ENCODE measurements around the gene RPP25L. TPM values are rescaled to one million over a fixed set of nuclear protein-coding genes. Genes with fewer than 3 reads are reported as not detected.

RPP25L gene
- total RNA-seq, 1 experiment from 2014 or later, result 51.1 TPM

GRCh38 chr9:34565856-34566255 lies 46.0 kb downstream of the RPP25L start:
- RAD21 ChIA-PET (ENCODE audit: low non-redundant PET in 1 of 2, low total read pairs in 2 of 2, uncharacterized antibody in 2 of 2, unreplicated experiment in 2 of 2), result no interaction called here
- Histone ChIP-seq H3K4me3 (replicated peaks in 1 of 2; ENCODE audit: low read depth in 1 of 2, low read length in 2 of 2) (no peak overlapping the region), H3K9me3 (ENCODE audit: control insufficient read depth in 1 of 2, insufficient read depth in 1 of 2, low read depth in 1 of 2, low read length in 2 of 2) (no peaks in the 10 kb centered on the region), H3K4me1 (ENCODE audit: control insufficient read depth in 1 of 2, insufficient read depth in 2 of 2, low read length in 2 of 2) (no peaks in the 10 kb centered on the region), H3K9me2 (ENCODE audit: insufficient read depth) (no peaks in the 10 kb centered on the region), H3K9ac (ENCODE audit: low read length) (no peak overlapping the region), H3K36me3 (ENCODE audit: control insufficient read depth in 1 of 2, insufficient read depth in 2 of 2, low read length in 2 of 2) (no peaks in the 10 kb centered on the region), H2AFZ (ENCODE audit: low read depth, low read length, poor library complexity, severe bottlenecking) (no peak overlapping the region), H3K79me2 (ENCODE audit: insufficient read depth, low read length) (no peaks in the 10 kb centered on the region), H3K27ac (ENCODE audit: low read depth, low read length) (no peak overlapping the region), H3K4me2 (ENCODE audit: low read length) (no peak overlapping the region), H3K27me3 (ENCODE audit: insufficient read depth, low read length) (no peaks in the 10 kb centered on the region), H4K20me1 (ENCODE audit: insufficient read depth) (no peaks in the 10 kb centered on the region)
- CTCF ChIA-PET, result no interaction called here
- TF ChIP-seq ZBTB33 (IDR thresholded peaks at IDR 0.05; ENCODE audit: extremely low read depth, insufficient replicate concordance, low read length) (no peak), FOSL1 (IDR thresholded peaks at IDR 0.05; ENCODE audit: low read depth) (no peak), EGR1 (IDR thresholded peaks at IDR 0.05; ENCODE audit: low read depth) (no peak), REST (IDR thresholded peaks at IDR 0.05; ENCODE audit: low read depth) (no peak), POLR2A (IDR thresholded peaks at IDR 0.05; ENCODE audit: borderline replicate concordance, extremely low read depth, insufficient read depth, insufficient read length) (no peak), ZFX (IDR thresholded peaks at IDR 0.05) (no peak), RAD21 (IDR thresholded peaks at IDR 0.05; ENCODE audit: low read depth) (no peak), ELF1 (IDR thresholded peaks at IDR 0.05; ENCODE audit: borderline replicate concordance, low read depth) (no peak), EZH2phosphoT487 (IDR thresholded peaks at IDR 0.05; ENCODE audit: borderline replicate concordance) (no peak), SRF (IDR thresholded peaks at IDR 0.05; ENCODE audit: low read depth) (no peak), CBX3 (IDR thresholded peaks at IDR 0.05; ENCODE audit: low read depth) (no peak), TCF7L2 (IDR thresholded peaks at IDR 0.05; ENCODE audit: borderline replicate concordance, extremely low read depth, insufficient read depth, insufficient read length) (no peak), MAX (IDR thresholded peaks at IDR 0.05) (no peak), POLR2AphosphoS5 (IDR thresholded peaks at IDR 0.05; ENCODE audit: low read depth, low read length) (no peak), EZH2 (IDR thresholded peaks at IDR 0.05) (no peak), ZNF274 (IDR thresholded peaks at IDR 0.05; ENCODE audit: low read depth, low read length) (no peak)
- DNase-seq (ENCODE audit: low read depth, low spot score) (no peak), ATAC-seq (no peak)
- BruUV-seq (replicated peaks), result no TSS peak
- POLR2A ChIA-PET, result no interaction called here
- intact Hi-C loops (cut with micrococcal nuclease), result no loop called here

Data from HCT116 (cell line).